ENCODE measurements around the gene ITGBL1. TPM values are rescaled to one million over a fixed set of nuclear protein-coding genes. Genes with fewer than 3 reads are reported as not detected.

ITGBL1 gene
- total RNA-seq, 1 donor, result 398 TPM

GRCh38 chr13:101522607-101523006 lies 70.1 kb downstream of the ITGBL1 start:
- H3K27me3 ChIP-seq (ENCODE audit: insufficient read depth, low read length), result no peaks in the 10 kb centered on the region
- H3K36me3 ChIP-seq (ENCODE audit: insufficient read depth, low read length), result no peaks in the 10 kb centered on the region
- H3K27ac ChIP-seq (ENCODE audit: low read depth, low read length), result no peak overlapping the region
- peaks cover 6% of the 10 kb centered on the region for H4K20me1 ChIP-seq (ENCODE audit: insufficient read depth, low read length)
- TF ChIP-seq CTCF (IDR thresholded peaks at IDR 0.05; ENCODE audit: extremely low read depth, low read depth, low read length), result no peak
- peaks cover 29% of the 10 kb centered on the region for H3K4me1 ChIP-seq (ENCODE audit: insufficient read depth, low read length)
- no peak overlapping the region for H3K4me3 ChIP-seq (ENCODE audit: insufficient read depth, low read length)
- DNase-seq (ENCODE audit: insufficient read length, low spot score, missing footprints), result no peak
- H3K79me2 ChIP-seq (ENCODE audit: insufficient read depth, low read length), result peaks cover 78% of the 10 kb centered on the region
- no peak overlapping the region for H2AFZ ChIP-seq (ENCODE audit: low read length)
- H3K4me2 ChIP-seq (ENCODE audit: insufficient read depth, low read length), result no peak overlapping the region
- H3K9me3 ChIP-seq (ENCODE audit: low read depth, low read length), result no peaks in the 10 kb centered on the region

DNA sequence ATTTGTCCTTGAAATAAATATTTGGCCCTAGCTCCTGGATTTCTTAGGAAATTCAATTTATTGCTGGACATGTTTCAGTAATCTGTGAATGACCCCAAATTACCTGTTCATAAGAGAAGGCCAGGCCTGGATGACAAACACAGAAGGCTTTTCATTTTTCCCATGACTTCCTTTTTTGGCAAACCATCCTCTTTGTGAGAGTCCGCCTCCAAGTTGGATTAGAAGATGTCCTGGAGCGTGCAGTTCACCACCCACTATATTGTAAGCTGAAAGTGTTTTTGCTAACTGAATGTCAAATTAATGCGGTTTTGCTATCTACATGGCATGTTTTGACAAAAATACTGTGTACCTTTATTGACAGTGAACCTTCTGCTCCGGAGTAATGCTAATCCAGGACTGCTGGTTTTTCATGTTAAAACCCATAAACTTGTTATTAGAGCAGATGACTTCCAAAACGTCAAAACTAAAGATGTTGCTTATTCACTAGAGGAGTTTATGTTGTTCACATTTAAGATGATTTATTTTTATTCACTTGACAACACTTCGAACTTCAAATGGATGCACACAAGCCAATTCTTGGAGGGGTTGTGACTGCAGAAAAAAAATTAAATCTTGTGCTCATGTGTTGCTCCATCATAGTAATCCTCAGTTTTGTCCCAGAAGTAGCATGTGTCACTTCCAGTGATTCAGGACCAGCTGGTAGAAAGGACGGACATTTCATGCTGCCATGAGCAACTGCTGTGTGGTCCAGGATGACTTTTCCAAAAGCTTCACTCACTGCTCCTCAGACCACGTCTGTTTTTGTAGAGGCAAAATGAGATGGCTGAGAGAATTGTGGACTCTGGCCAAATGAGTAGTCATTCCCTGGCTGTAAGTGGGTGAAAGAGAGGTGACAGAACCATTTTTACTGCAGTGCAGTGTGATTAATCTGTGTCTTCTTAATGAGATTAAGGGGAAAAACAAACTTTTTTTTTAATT lies 71.0 kb downstream of the ITGBL1 start:
- H3K4me2 ChIP-seq (ENCODE audit: insufficient read depth, low read length), result peak overlapping the region; percentile 23
- H3K79me2 ChIP-seq (ENCODE audit: insufficient read depth, low read length), result peaks cover 73% of the 10 kb centered on the region
- no peak for TF ChIP-seq CTCF (IDR thresholded peaks at IDR 0.05; ENCODE audit: extremely low read depth, low read depth, low read length)

DNA sequence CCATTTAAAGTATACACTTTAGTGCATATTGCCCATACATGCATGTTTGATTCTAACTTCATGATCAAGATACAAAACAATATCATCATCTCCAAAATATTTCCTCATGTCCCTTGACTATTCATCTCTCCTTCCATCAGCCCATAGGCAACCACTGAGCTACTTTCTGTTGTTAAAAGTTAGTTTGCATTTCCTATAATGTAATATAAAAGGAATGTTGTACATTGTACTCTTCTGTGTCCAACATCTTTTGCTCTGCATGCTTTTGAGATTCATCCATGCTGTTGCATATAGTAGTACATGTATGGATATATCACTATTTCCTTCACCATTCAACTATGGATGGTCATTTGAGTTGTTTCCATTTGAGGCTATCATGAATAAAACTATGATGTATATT lies 74.7 kb downstream of the ITGBL1 start:
- Histone ChIP-seq H4K20me1 (ENCODE audit: insufficient read depth, low read length) (no peaks in the 10 kb centered on the region), H3K36me3 (ENCODE audit: insufficient read depth, low read length) (no peaks in the 10 kb centered on the region), H3K9me3 (ENCODE audit: low read depth, low read length) (no peaks in the 10 kb centered on the region), H3K4me2 (ENCODE audit: insufficient read depth, low read length) (no peak overlapping the region), H3K79me2 (ENCODE audit: insufficient read depth, low read length) (peaks cover 59% of the 10 kb centered on the region), H3K27me3 (ENCODE audit: insufficient read depth, low read length) (no peaks in the 10 kb centered on the region), H2AFZ (ENCODE audit: low read length) (no peak overlapping the region), H3K4me1 (ENCODE audit: insufficient read depth, low read length) (peaks cover 31% of the 10 kb centered on the region), H3K27ac (ENCODE audit: low read depth, low read length) (no peak overlapping the region), H3K4me3 (ENCODE audit: insufficient read depth, low read length) (no peak overlapping the region)
- no peak for TF ChIP-seq CTCF (IDR thresholded peaks at IDR 0.05; ENCODE audit: extremely low read depth, low read depth, low read length)
- no peak for DNase-seq (ENCODE audit: insufficient read length, low spot score, missing footprints)

More for the DNA sequence above, 71.0 kb downstream of the ITGBL1 start:
- Histone ChIP-seq H3K4me1 (ENCODE audit: insufficient read depth, low read length) (peaks cover 29% of the 10 kb centered on the region), H3K4me3 (ENCODE audit: insufficient read depth, low read length) (no peak overlapping the region), H3K9me3 (ENCODE audit: low read depth, low read length) (no peaks in the 10 kb centered on the region), H4K20me1 (ENCODE audit: insufficient read depth, low read length) (peaks cover 6% of the 10 kb centered on the region), H2AFZ (ENCODE audit: low read length) (no peak overlapping the region), H3K27me3 (ENCODE audit: insufficient read depth, low read length) (no peaks in the 10 kb centered on the region), H3K36me3 (ENCODE audit: insufficient read depth, low read length) (no peaks in the 10 kb centered on the region), H3K27ac (ENCODE audit: low read depth, low read length) (peak overlapping the region; percentile 64)
- DNase-seq (ENCODE audit: insufficient read length, low spot score, missing footprints), result peak; percentile 42

- DNase-seq (ENCODE audit: insufficient read length, low spot score, missing footprints), result no peak
- Histone ChIP-seq H3K4me2 (ENCODE audit: insufficient read depth, low read length) (peak overlapping the region; percentile 49), H3K4me3 (ENCODE audit: insufficient read depth, low read length) (peak overlapping the region; percentile 13), H3K9me3 (ENCODE audit: low read depth, low read length) (no peaks in the 10 kb centered on the region), H3K4me1 (ENCODE audit: insufficient read depth, low read length) (peaks cover 34% of the 10 kb centered on the region), H4K20me1 (ENCODE audit: insufficient read depth, low read length) (peaks cover 6% of the 10 kb centered on the region), H3K27me3 (ENCODE audit: insufficient read depth, low read length) (no peaks in the 10 kb centered on the region), H2AFZ (ENCODE audit: low read length) (no peak overlapping the region), H3K36me3 (ENCODE audit: insufficient read depth, low read length) (no peaks in the 10 kb centered on the region), H3K79me2 (ENCODE audit: insufficient read depth, low read length) (peaks cover 66% of the 10 kb centered on the region), H3K27ac (ENCODE audit: low read depth, low read length) (peak overlapping the region; percentile 75)
- TF ChIP-seq CTCF (IDR thresholded peaks at IDR 0.05; ENCODE audit: extremely low read depth, low read depth, low read length), result no peak
Measured at GRCh38 chr13:101529422-101529821, 76.9 kb downstream of the ITGBL1 start.

All from osteoblast (primary cell).